Uterus (tissue), 4 donors: ENCODE results near the gene TBX21. TPM values are rescaled to one million over a fixed set of nuclear protein-coding genes. Genes with fewer than 3 reads are reported as not detected.

Experiments
- DNase-seq, 2 donors: peaks; one replicate each; pipeline ENCODE4 v3.0.0-alpha.2; 2019 to 2020
- H3K27ac ChIP-seq, 2 donors: fragments of 200-600 bp; sonication (generic); 1 replicate in 1 of 2; 2 replicates in 1 of 2; pipeline ENCODE4 v1.5.1; 2016 to 2018
- H3K27me3 ChIP-seq, 2 donors: fragments of 200-600 bp; sonication (generic); one replicate each; pipeline ENCODE4 v1.5.1; 2018 to 2019; ENCODE audit warnings: control low read depth in 1 of 2
- H3K36me3 ChIP-seq, 2 donors: fragments of 200-600 bp; sonication (generic); one replicate each; pipeline ENCODE4 v1.5.1; 2019; ENCODE audit warnings: control low read depth in 1 of 2
- H3K4me1 ChIP-seq, 2 donors: fragments of 200-600 bp; sonication (generic); one replicate each; pipeline ENCODE4 v1.5.1; 2018 to 2019; ENCODE audit warnings: control low read depth in 1 of 2
- H3K4me3 ChIP-seq, 2 donors: fragments of 200-600 bp; sonication (generic); 1 replicate in 1 of 2; 2 replicates in 1 of 2; pipeline ENCODE4 v1.5.1; 2018 to 2019; ENCODE audit warnings: mild to moderate bottlenecking in 1 of 2
- H3K9me3 ChIP-seq, 2 donors: fragments of 200-600 bp; sonication (generic); one replicate each; pipeline ENCODE4 v1.5.1; 2019; ENCODE audit warnings: control low read depth in 1 of 2
- POLR2A ChIP-seq, 2 donors: fragments of 450-650 bp; IDR thresholded peaks; one replicate each; pipeline ENCODE4 v1.6.1; 2016; ENCODE audit warnings: antibody characterized with exemption in 2 of 2, mild to moderate bottlenecking in 1 of 2, moderate library complexity in 1 of 2
- intact Hi-C: fragments of 100-400 bp; cut with DNase I; formaldehyde crosslinking; loops from one replicate; pipeline ENCODE4 v1.15.1; 2023; ENCODE audit warnings: low total_unique reads
- total RNA-seq, 4 donors: library from RNA; depleted of rRNA in 3 of 4; stranded (reverse); fragments of >200 nt in 3 of 4; gene quantifications; one replicate each; pipeline versions ENCODE4 v1.1.0 to v1.2.4, GENCODE V29; 2014 to 2023
- TF ChIP-seq, protein P1 (sequence below), 4 experiments: fragments of 200-600 bp in 2 of 4; fragments of 450-650 bp in 2 of 4; sonication (generic) in 2 of 4; IDR thresholded peaks; one replicate each; pipeline ENCODE4 v1.5.1; 2016 to 2019; ENCODE audit warnings: antibody characterized with exemption in 4 of 4, mild to moderate bottlenecking in 2 of 4, moderate library complexity in 1 of 4
- donor health status: DM: yes; HTN: yes; CAD: no.

TBX21 gene
- total RNA-seq, 4 donors from 2014 or later = 0.49 to 0.51 TPM; not detected in 2

DNA sequence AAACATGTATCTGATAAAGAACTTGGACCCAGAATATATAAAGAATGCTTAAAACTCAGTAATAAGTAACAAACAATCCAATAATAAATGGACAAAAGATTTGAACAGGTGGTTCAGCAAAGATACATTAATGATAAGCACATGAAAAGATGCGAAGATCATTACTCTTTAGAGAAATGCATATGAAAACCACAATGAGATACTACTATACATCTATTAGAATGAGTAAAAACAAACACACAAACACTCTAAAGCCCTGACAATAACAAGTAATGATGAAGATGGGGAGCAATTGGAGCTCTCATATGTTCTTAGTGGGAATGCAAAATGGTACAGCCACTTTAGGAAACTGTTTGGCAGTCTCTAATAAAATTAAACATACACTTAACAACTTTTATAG, 59.4 kb downstream of the TBX21 start:
- Histone ChIP-seq H3K9me3 (no peaks in the 10 kb centered on the region), H3K4me3 (no peak overlapping the region), H3K4me1 (no peaks in the 10 kb centered on the region), H3K27me3 (peaks cover 0 to 42% of the 10 kb centered on the region in 2 donors), H3K27ac (no peak overlapping the region), H3K36me3 (no peaks in the 10 kb centered on the region)
- no peak for TF ChIP-seq POLR2A (IDR thresholded peaks at IDR 0.05)
- TF ChIP-seq, protein P1, sequence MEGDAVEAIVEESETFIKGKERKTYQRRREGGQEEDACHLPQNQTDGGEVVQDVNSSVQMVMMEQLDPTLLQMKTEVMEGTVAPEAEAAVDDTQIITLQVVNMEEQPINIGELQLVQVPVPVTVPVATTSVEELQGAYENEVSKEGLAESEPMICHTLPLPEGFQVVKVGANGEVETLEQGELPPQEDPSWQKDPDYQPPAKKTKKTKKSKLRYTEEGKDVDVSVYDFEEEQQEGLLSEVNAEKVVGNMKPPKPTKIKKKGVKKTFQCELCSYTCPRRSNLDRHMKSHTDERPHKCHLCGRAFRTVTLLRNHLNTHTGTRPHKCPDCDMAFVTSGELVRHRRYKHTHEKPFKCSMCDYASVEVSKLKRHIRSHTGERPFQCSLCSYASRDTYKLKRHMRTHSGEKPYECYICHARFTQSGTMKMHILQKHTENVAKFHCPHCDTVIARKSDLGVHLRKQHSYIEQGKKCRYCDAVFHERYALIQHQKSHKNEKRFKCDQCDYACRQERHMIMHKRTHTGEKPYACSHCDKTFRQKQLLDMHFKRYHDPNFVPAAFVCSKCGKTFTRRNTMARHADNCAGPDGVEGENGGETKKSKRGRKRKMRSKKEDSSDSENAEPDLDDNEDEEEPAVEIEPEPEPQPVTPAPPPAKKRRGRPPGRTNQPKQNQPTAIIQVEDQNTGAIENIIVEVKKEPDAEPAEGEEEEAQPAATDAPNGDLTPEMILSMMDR (IDR thresholded peaks at IDR 0.05) = no peak
- DNase-seq = no peak
- intact Hi-C loops = no loop called here

DNA sequence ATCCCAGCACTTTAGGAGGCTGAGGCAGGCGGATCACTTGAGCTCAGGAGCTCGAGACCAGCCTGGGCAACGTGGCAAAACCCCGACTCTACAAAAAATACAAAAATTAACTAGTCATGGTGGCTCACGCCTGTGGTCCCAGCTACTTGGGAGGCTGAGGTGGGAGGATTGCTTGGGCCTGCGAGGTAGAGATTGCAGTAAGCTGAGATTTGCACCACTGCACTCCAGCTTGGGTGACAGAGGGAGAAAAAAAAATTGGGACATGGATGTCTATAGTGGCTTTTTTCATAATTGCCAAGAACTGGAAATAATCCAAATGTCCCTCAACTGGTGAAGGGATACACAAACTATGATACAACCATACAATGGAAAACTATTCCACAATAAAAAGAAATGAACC, 59.9 kb downstream of the TBX21 start:
- intact Hi-C loops = no loop called here
- DNase-seq = no peak
- H3K9me3 ChIP-seq = no peaks in the 10 kb centered on the region

More for the DNA sequence above, 59.9 kb downstream of the TBX21 start:
- TF ChIP-seq, protein P1 (IDR thresholded peaks at IDR 0.05) = no peak
- no peak for TF ChIP-seq POLR2A (IDR thresholded peaks at IDR 0.05)
- Histone ChIP-seq H3K36me3 (no peaks in the 10 kb centered on the region), H3K4me1 (no peaks in the 10 kb centered on the region), H3K27ac (no peak overlapping the region), H3K27me3 (peaks cover 0 to 41% of the 10 kb centered on the region in 2 donors), H3K4me3 (no peak overlapping the region)

Other genes with a start within 250 kb of the TBX21 start
- gene NPEPPS, start 202.1 kb upstream of the TBX21 start, total RNA-seq = 100 to 1,000 TPM in 3 of 4 donors, 10 to 100 TPM in 1; 77.6 to 161 (median 131) TPM
- 100 to 1,000 TPM in 3 of 4 donors, 10 to 100 TPM in 1; 55.6 to 313 (median 209) TPM for gene KPNB1, start 83.3 kb upstream of the TBX21 start, total RNA-seq
- 10 to 100 TPM in 2 of 4 donors, 1 to 10 TPM in 2; 2.6 to 24.8 (median 10.7) TPM for gene TBKBP1, start 39.1 kb upstream of the TBX21 start, total RNA-seq
- 10 to 100 TPM in 2 of 4 donors, 1 to 10 TPM in 2; 1.0 to 23.4 (median 10.7) TPM for gene OSBPL7, start 88.6 kb downstream of the TBX21 start, total RNA-seq
- gene MRPL10, start 98.3 kb downstream of the TBX21 start, total RNA-seq = 10 to 100 TPM; 14.7 to 44.1 (median 27.7) TPM
- gene LRRC46, start 98.4 kb downstream of the TBX21 start, total RNA-seq = 1 to 10 TPM in 2 of 4 donors, under 1 TPM in 2; 0.14 to 1.5 (median 0.76) TPM
- 10 to 100 TPM; 12.4 to 80.7 (median 39.8) TPM for gene SCRN2, start 108.0 kb downstream of the TBX21 start, total RNA-seq
- gene SP6, start 117.9 kb downstream of the TBX21 start, total RNA-seq = 1 to 10 TPM in 2 of 4 donors, not detected in 2; 1.4 to 1.5 TPM
- gene SP2, start 163.0 kb downstream of the TBX21 start, total RNA-seq = 10 to 100 TPM in 1 of 4 donors, 1 to 10 TPM in 2, under 1 TPM in 1; 0.88 to 18.7 (median 1.3) TPM
- 10 to 100 TPM; 16.7 to 29.4 (median 17.4) TPM for gene PNPO, start 208.3 kb downstream of the TBX21 start, total RNA-seq
- 1 to 10 TPM in 1 of 4 donors, under 1 TPM in 1, not detected in 2; 0.29 to 2.0 TPM for gene PRR15L, start 224.6 kb downstream of the TBX21 start, total RNA-seq
- 100 to 1,000 TPM; 118 to 180 (median 146) TPM for gene CDK5RAP3, start 237.9 kb downstream of the TBX21 start, total RNA-seq